HL-60 (cell line): ENCODE data around the gene TBX4.

Source experiments
- GABPA ChIP-seq: IDR thresholded peaks from 2 replicates; pipeline ENCODE4 v1.6.1; 2012; ENCODE audit warnings: low read depth
- POLR2AphosphoS5 ChIP-seq: IDR thresholded peaks from 2 replicates; pipeline ENCODE4 v1.6.1; 2012; ENCODE audit warnings: low read depth
- SPI1 ChIP-seq: IDR thresholded peaks from 2 replicates; pipeline ENCODE4 v1.6.1; 2012; ENCODE audit warnings: low read depth, mild to moderate bottlenecking, borderline replicate concordance
- TF ChIP-seq, protein P1 (sequence below): IDR thresholded peaks from one replicate; pipeline ENCODE4 v1.5.1; 2011; ENCODE audit warnings: low read length, control low read depth, inconsistent platforms; ENCODE audit not compliant: insufficient read depth
- TF ChIP-seq, protein P2 (sequence below): IDR thresholded peaks from 2 replicates; pipeline ENCODE4 v1.6.1; 2012; ENCODE audit warnings: low read depth; ENCODE audit not compliant: insufficient replicate concordance

DNA sequence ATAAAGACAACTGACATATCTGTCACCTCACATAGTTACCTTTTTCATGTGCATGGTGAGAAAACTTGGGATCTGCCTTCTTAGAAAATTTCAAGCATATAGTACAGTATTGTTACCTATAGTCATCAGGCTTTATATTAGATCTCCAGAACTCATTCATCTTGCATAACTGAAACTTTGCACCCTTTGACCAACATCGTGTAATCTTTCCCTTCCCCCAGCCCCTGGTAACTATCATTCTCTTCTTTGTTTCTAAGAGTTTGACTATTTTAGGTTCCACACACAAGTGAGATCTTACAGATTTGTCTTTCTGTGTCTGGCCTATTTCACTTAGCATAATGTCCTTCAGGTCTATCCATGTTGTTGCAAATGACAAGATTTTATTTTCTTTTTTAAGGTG lies 22.9 kb upstream of the TBX4 start:
- TF ChIP-seq, protein P1, sequence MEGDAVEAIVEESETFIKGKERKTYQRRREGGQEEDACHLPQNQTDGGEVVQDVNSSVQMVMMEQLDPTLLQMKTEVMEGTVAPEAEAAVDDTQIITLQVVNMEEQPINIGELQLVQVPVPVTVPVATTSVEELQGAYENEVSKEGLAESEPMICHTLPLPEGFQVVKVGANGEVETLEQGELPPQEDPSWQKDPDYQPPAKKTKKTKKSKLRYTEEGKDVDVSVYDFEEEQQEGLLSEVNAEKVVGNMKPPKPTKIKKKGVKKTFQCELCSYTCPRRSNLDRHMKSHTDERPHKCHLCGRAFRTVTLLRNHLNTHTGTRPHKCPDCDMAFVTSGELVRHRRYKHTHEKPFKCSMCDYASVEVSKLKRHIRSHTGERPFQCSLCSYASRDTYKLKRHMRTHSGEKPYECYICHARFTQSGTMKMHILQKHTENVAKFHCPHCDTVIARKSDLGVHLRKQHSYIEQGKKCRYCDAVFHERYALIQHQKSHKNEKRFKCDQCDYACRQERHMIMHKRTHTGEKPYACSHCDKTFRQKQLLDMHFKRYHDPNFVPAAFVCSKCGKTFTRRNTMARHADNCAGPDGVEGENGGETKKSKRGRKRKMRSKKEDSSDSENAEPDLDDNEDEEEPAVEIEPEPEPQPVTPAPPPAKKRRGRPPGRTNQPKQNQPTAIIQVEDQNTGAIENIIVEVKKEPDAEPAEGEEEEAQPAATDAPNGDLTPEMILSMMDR = no peak
- TF ChIP-seq POLR2AphosphoS5 (no peak), GABPA (no peak), SPI1 (no peak)
- TF ChIP-seq, protein P2, sequence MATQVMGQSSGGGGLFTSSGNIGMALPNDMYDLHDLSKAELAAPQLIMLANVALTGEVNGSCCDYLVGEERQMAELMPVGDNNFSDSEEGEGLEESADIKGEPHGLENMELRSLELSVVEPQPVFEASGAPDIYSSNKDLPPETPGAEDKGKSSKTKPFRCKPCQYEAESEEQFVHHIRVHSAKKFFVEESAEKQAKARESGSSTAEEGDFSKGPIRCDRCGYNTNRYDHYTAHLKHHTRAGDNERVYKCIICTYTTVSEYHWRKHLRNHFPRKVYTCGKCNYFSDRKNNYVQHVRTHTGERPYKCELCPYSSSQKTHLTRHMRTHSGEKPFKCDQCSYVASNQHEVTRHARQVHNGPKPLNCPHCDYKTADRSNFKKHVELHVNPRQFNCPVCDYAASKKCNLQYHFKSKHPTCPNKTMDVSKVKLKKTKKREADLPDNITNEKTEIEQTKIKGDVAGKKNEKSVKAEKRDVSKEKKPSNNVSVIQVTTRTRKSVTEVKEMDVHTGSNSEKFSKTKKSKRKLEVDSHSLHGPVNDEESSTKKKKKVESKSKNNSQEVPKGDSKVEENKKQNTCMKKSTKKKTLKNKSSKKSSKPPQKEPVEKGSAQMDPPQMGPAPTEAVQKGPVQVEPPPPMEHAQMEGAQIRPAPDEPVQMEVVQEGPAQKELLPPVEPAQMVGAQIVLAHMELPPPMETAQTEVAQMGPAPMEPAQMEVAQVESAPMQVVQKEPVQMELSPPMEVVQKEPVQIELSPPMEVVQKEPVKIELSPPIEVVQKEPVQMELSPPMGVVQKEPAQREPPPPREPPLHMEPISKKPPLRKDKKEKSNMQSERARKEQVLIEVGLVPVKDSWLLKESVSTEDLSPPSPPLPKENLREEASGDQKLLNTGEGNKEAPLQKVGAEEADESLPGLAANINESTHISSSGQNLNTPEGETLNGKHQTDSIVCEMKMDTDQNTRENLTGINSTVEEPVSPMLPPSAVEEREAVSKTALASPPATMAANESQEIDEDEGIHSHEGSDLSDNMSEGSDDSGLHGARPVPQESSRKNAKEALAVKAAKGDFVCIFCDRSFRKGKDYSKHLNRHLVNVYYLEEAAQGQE = no peak
